ENCODE results near the gene TOP2A. TPM values are rescaled to one million over a fixed set of nuclear protein-coding genes. Genes with fewer than 3 reads are reported as not detected.
A peak's percentile ranks its signal among the peaks of the same experiment; 100 is the strongest.

TOP2A gene
- polyA plus RNA-seq, 3 donors = 0.34 to 0.58 (median 0.40) TPM

GRCh38 chr17:40456396-40456951 is 38.8 kb upstream of the TOP2A start:
- H3K27ac ChIP-seq (ENCODE audit: low read depth, low read length) = no peak overlapping the region
- WGBS, 3 donors = 52 to 79% (median 58%) methylated on average over 16 of the region's 16 CpGs

GRCh38 chr17:40454613-40454995 is 36.9 kb upstream of the TOP2A start:
- H3K27ac ChIP-seq (ENCODE audit: low read depth, low read length) = no peak overlapping the region
- 66 to 76% (median 68%) methylated on average over 2 of the region's 2 CpGs for WGBS, 3 donors

GRCh38 chr17:40453881-40454612 is 36.4 kb upstream of the TOP2A start:
- no peak overlapping the region for H3K27ac ChIP-seq (ENCODE audit: low read depth, low read length)
- WGBS, 3 donors = 68 to 79% (median 75%) methylated on average over 19 of the region's 19 CpGs

GRCh38 chr17:40452921-40453378 is 35.3 kb upstream of the TOP2A start:
- H3K27ac ChIP-seq (ENCODE audit: low read depth, low read length) = no peak overlapping the region
- WGBS, 3 donors = 70 to 79% (median 77%) methylated on average over 14 to 15 of the region's 15 CpGs

- WGBS, 3 donors = 41 to 60% (median 42%) methylated on average over 7 of the region's 7 CpGs
- H3K27ac ChIP-seq (ENCODE audit: low read depth, low read length) = no peak overlapping the region
Observed at GRCh38 chr17:40452216-40452787, 34.6 kb upstream of the TOP2A start.

GRCh38 chr17:40451420-40451819 is 33.7 kb upstream of the TOP2A start:
- WGBS, 3 donors = 26 to 50% (median 27%) methylated on average over 6 of the region's 6 CpGs
- H3K27ac ChIP-seq (ENCODE audit: low read depth, low read length) = no peak overlapping the region

- WGBS, 3 donors = 79 to 83% (median 80%) methylated on average over 3 of the region's 3 CpGs
Observed at GRCh38 chr17:40450175-40450574, 32.5 kb upstream of the TOP2A start.

GRCh38 chr17:40448639-40449261 is 31.1 kb upstream of the TOP2A start:
- 23 to 35% (median 28%) methylated on average over 7 of the region's 7 CpGs for whole genome bisulfite sequencing, 3 donors
- peak overlapping the region; percentile 74 for H3K27ac ChIP-seq (ENCODE audit: low read depth, low read length)

More at GRCh38 chr17:40450175-40450574, 32.5 kb upstream of the TOP2A start:
- no peak overlapping the region for H3K27ac ChIP-seq (ENCODE audit: low read depth, low read length)

- H3K27ac ChIP-seq (ENCODE audit: low read depth, low read length) = peak overlapping the region; percentile 74
- 3 to 55% (median 4%) methylated on average over 8 of the region's 8 CpGs for WGBS, 3 donors
Observed at GRCh38 chr17:40448213-40448638, 30.5 kb upstream of the TOP2A start.

GRCh38 chr17:40447806-40448205 is 30.1 kb upstream of the TOP2A start:
- H3K27ac ChIP-seq (ENCODE audit: low read depth, low read length) = peak overlapping the region; percentile 74
- 40 to 89% (median 41%) methylated on average over 4 of the region's 4 CpGs for WGBS, 3 donors

GRCh38 chr17:40447148-40447644 is 29.5 kb upstream of the TOP2A start:
- H3K27ac ChIP-seq (ENCODE audit: low read depth, low read length) = peak overlapping the region; percentile 74
- 29 to 64% (median 40%) methylated on average over 8 of the region's 8 CpGs for WGBS, 3 donors

- 46 to 68% (median 49%) methylated on average over 11 of the region's 11 CpGs for WGBS, 3 donors
- no peak overlapping the region for H3K27ac ChIP-seq (ENCODE audit: low read depth, low read length)
Observed at GRCh38 chr17:40445751-40446468, 28.2 kb upstream of the TOP2A start.

GRCh38 chr17:40443988-40444899 is 26.5 kb upstream of the TOP2A start:
- peak overlapping the region; percentile 86 for H3K27ac ChIP-seq (ENCODE audit: low read depth, low read length)
- 14 to 24% (median 17%) methylated on average over 15 of the region's 15 CpGs for WGBS, 3 donors

GRCh38 chr17:40443196-40443987 is 25.7 kb upstream of the TOP2A start, which contains the start of gene IGFBP4:
TSS of gene IGFBP4 (plus strand) at chr17:40443450. CDS start at chr17:40443736, 286 bp downstream.
- H3K27ac ChIP-seq (ENCODE audit: low read depth, low read length) = peak within 1 kb of the TSS; percentile 86
- WGBS, 3 donors = 1% methylated on average over 55 to 98 of the region's 98 CpGs

GRCh38 chr17:40442392-40443195 is 24.9 kb upstream of the TOP2A start:
- no peak overlapping the region for H3K27ac ChIP-seq (ENCODE audit: low read depth, low read length)
- 22 to 55% (median 26%) methylated on average over 26 to 29 of the region's 29 CpGs for WGBS, 3 donors

- 75 to 81% (median 78%) methylated on average over 4 of the region's 4 CpGs for WGBS, 3 donors
- no peak overlapping the region for H3K27ac ChIP-seq (ENCODE audit: low read depth, low read length)
Observed at GRCh38 chr17:40440166-40440565, 22.5 kb upstream of the TOP2A start.

Measured in adipose tissue (tissue), 3 donors.